Smooth muscle cell (in vitro differentiated cells): ENCODE measurements around the gene DUSP22. TPM values are rescaled to one million over a fixed set of nuclear protein-coding genes. Genes with fewer than 3 reads are reported as not detected.

Source experiments
- DNase-seq: peaks from one replicate; lab custom pipeline; 2025; ENCODE audit not compliant: unreplicated experiment; lab: John Stamatoyannopoulos, UW
- H2AFZ ChIP-seq: fragments of 200-600 bp; sonication (generic); 2 replicates; pipeline ENCODE4 v1.6.0; 2016; ENCODE audit warnings: antibody characterized with exemption, low read depth, mild to moderate bottlenecking
- H3F3A ChIP-seq: fragments of 200-600 bp; sonication (generic); 2 replicates; pipeline ENCODE4 v1.6.0; 2017; ENCODE audit warnings: antibody characterized with exemption, low read depth
- H3K27ac ChIP-seq: fragments of 200-600 bp; sonication (generic); 2 replicates; pipeline ENCODE4 v1.5.1; 2016; ENCODE audit warnings: low read depth, mild to moderate bottlenecking
- H3K27me3 ChIP-seq: fragments of 200-600 bp; sonication (generic); 2 replicates; pipeline ENCODE4 v1.6.1; 2016; ENCODE audit warnings: low read depth, mild to moderate bottlenecking
- H3K36me3 ChIP-seq: fragments of 200-600 bp; sonication (generic); 2 replicates; pipeline ENCODE4 v1.5.1; 2016; ENCODE audit warnings: low read depth
- H3K4me1 ChIP-seq: fragments of 200-600 bp; sonication (generic); 2 replicates; pipeline ENCODE4 v1.5.1; 2016; ENCODE audit warnings: low read depth
- H3K4me2 ChIP-seq: fragments of 200-600 bp; sonication (generic); 2 replicates; pipeline ENCODE4 v1.6.0; 2016; ENCODE audit warnings: mild to moderate bottlenecking
- H3K4me3 ChIP-seq: fragments of 200-600 bp; sonication (generic); 2 replicates; pipeline ENCODE4 v1.5.1; 2016; ENCODE audit warnings: mild to moderate bottlenecking
- H3K79me2 ChIP-seq: fragments of 200-600 bp; sonication (generic); 2 replicates; pipeline ENCODE4 v1.6.0; 2016; ENCODE audit warnings: low read depth, mild to moderate bottlenecking
- H3K9ac ChIP-seq: fragments of 200-600 bp; sonication (generic); 2 replicates; pipeline ENCODE4 v1.6.0; 2016; ENCODE audit warnings: low read depth
- H3K9me3 ChIP-seq: fragments of 200-600 bp; sonication (generic); replicated peaks from 2 replicates; pipeline ENCODE4 v1.5.1; 2016; ENCODE audit warnings: low read depth
- H4K20me1 ChIP-seq: fragments of 200-600 bp; sonication (generic); 2 replicates; pipeline ENCODE4 v1.6.0; 2016; ENCODE audit warnings: low read depth
- CTCF ChIP-seq: fragments of 200-600 bp; sonication (generic); IDR thresholded peaks from 2 replicates; pipeline ENCODE4 v1.5.1; 2017; ENCODE audit warnings: borderline replicate concordance, mild to moderate bottlenecking, antibody characterized with exemption; ENCODE audit not compliant: insufficient read depth, poor library complexity, severe bottlenecking
- WGBS: methylation state at CpG from one replicate; pipeline ENCODE4 v1.1.7; 2016; ENCODE audit warnings: low lambda C conversion rate; 5-methylcytosine and 5-hydroxymethylcytosine counted together
- polyA plus RNA-seq: library from polyadenylated mRNA; unstranded; fragments of >200 nt; fragmentation: Nextera tagmentation; extraction: Ambion mirVana; gene quantifications from 2 replicates; pipeline ENCODE4 v1.2.1, GENCODE V29; 2016
- total RNA-seq: library from RNA; depleted of rRNA; stranded (reverse); fragments of >200 nt; gene quantifications from 2 replicates; pipeline ENCODE4 v1.2.3, GENCODE V29; 2014

DUSP22 gene
- total and polyA plus RNA-seq, 2 experiments from 2014 or later, result 16.3 to 19.1 TPM

GRCh38 chr6:313917-314316, 21.6 kb downstream of the DUSP22 start:
- Histone ChIP-seq H3K27ac (no peak overlapping the region), H3K4me2 (no peak overlapping the region), H4K20me1 (peaks cover 47% of the 10 kb centered on the region), H3K36me3 (no peaks in the 10 kb centered on the region), H3K4me3 (no peak overlapping the region), H2AFZ (no peak overlapping the region), H3K27me3 (no peaks in the 10 kb centered on the region), H3K9me3 (peaks cover 5% of the 10 kb centered on the region), H3K9ac (no peak overlapping the region), H3K79me2 (no peaks in the 10 kb centered on the region), H3K4me1 (no peaks in the 10 kb centered on the region), H3F3A (no peaks in the 10 kb centered on the region)
- no peak for TF ChIP-seq CTCF
- 77% methylated on average over 10 of the region's 10 CpGs for WGBS
- DNase-seq, result no peak

GRCh38 chr6:314377-314776, 22.1 kb downstream of the DUSP22 start:
- H3K4me3 ChIP-seq, result no peak overlapping the region

GRCh38 chr6:315226-315625, 22.9 kb downstream of the DUSP22 start:
- Histone ChIP-seq H3K79me2 (no peaks in the 10 kb centered on the region), H3K4me3 (no peak overlapping the region), H3K9ac (no peak overlapping the region), H3K9me3 (peaks cover 5% of the 10 kb centered on the region), H3K27me3 (no peaks in the 10 kb centered on the region), H3K4me1 (no peaks in the 10 kb centered on the region), H3K36me3 (no peaks in the 10 kb centered on the region), H4K20me1 (peaks cover 44% of the 10 kb centered on the region), H3F3A (no peaks in the 10 kb centered on the region), H2AFZ (no peak overlapping the region), H3K4me2 (no peak overlapping the region), H3K27ac (no peak overlapping the region)
- TF ChIP-seq CTCF, result no peak
- DNase-seq, result no peak
- WGBS, result 79% methylated on average over 6 of the region's 6 CpGs

More at GRCh38 chr6:314377-314776, 22.1 kb downstream of the DUSP22 start:
- no peaks in the 10 kb centered on the region for H3K79me2 ChIP-seq
- peaks cover 45% of the 10 kb centered on the region for H4K20me1 ChIP-seq
- no peak for DNase-seq
- 91% methylated on average over 5 of the region's 5 CpGs for WGBS
- no peak overlapping the region for H3K4me2 ChIP-seq
- no peaks in the 10 kb centered on the region for H3K4me1 ChIP-seq
- H2AFZ ChIP-seq, result no peak overlapping the region
- H3K27ac ChIP-seq, result no peak overlapping the region
- H3K36me3 ChIP-seq, result no peaks in the 10 kb centered on the region
- H3K9me3 ChIP-seq, result peaks cover 5% of the 10 kb centered on the region
- no peaks in the 10 kb centered on the region for H3F3A ChIP-seq
- no peak overlapping the region for H3K9ac ChIP-seq
- TF ChIP-seq CTCF, result no peak
- H3K27me3 ChIP-seq, result no peaks in the 10 kb centered on the region
